ENCODE data around the gene TIPRL. TPM values are rescaled to one million over a fixed set of nuclear protein-coding genes. Genes with fewer than 3 reads are reported as not detected.

The TIPRL gene
- total and polyA plus RNA-seq, 9 of the 15 experiments (the other 6 are each of a cell fraction or from before 2014, with no cell fraction given): 41.4 to 90.2 (median 69.9) TPM

DNA sequence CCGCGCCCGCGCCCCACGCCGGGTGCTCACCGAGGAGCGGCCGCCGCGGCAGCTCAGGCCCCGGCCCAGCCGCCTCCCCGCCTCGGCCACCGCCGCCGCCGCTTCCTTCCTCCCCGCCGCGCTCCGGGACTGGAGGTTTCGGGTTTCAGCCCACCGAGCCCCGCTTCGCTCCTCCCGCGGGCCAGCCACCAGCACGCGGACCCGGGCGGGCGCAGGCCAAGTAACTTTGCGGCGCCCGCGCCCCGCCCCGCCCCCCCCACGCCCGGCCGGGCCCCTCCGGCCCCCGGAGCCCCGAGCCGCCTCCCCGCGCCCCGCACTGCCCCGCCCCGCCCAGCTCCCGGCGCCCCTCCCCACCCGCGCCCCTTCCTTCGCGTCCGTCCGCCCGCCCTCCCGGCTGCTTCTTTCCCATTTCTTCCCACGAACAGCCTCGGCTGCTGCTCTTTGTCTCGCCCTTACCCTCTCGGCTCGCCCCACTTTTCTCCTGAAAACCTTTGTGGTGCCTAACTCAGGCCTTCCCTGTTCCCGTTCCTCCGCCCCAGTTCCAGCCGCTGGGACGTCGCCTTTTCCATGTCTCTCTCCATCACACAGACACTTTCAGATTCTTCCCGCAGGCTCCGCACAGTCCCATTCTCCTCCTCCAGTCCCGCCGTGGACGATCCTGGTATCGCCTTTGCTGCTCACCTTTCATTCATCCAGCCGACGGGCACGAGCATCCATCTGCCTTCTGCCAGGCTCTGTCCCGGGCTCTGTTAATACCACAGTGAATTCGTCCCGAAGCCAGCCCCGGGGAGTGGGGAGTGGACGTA, 41.9 kb upstream of the TIPRL start, which contains the start of gene GPR161 (continued):
- TF ChIP-seq MGA (IDR thresholded peaks at IDR 0.05): no peak
- peak; percentile 8; the same call in 1 of the 2 replicates for TF ChIP-seq PHF8 (IDR thresholded peaks at IDR 0.05; ENCODE audit: borderline replicate concordance, low read length)
- TF ChIP-seq HINFP (tag; conservative IDR thresholded peaks at IDR 0.05; ENCODE audit: low read depth): no peak
- no peak for TF ChIP-seq SRSF7 (optimal IDR thresholded peaks at IDR 0.05; ENCODE audit: low read depth, low read length)
- no peak for TF ChIP-seq ZNF212 (CRISPR knock-in tag; IDR thresholded peaks at IDR 0.05)
- no peak; the same call in 1 of the 2 replicates for TF ChIP-seq L3MBTL2 (IDR thresholded peaks at IDR 0.05)
- TF ChIP-seq, protein P1, sequence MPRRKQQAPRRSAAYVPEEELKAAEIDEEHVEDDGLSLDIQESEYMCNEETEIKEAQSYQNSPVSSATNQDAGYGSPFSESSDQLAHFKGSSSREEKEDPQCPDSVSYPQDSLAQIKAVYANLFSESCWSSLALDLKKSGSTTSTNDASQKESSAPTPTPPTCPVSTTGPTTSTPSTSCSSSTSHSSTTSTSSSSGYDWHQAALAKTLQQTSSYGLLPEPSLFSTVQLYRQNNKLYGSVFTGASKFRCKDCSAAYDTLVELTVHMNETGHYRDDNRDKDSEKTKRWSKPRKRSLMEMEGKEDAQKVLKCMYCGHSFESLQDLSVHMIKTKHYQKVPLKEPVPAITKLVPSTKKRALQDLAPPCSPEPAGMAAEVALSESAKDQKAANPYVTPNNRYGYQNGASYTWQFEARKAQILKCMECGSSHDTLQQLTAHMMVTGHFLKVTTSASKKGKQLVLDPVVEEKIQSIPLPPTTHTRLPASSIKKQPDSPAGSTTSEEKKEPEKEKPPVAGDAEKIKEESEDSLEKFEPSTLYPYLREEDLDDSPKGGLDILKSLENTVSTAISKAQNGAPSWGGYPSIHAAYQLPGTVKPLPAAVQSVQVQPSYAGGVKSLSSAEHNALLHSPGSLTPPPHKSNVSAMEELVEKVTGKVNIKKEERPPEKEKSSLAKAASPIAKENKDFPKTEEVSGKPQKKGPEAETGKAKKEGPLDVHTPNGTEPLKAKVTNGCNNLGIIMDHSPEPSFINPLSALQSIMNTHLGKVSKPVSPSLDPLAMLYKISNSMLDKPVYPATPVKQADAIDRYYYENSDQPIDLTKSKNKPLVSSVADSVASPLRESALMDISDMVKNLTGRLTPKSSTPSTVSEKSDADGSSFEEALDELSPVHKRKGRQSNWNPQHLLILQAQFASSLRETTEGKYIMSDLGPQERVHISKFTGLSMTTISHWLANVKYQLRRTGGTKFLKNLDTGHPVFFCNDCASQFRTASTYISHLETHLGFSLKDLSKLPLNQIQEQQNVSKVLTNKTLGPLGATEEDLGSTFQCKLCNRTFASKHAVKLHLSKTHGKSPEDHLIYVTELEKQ (CRISPR knock-in tag; IDR thresholded peaks at IDR 0.05): no peak
- TF ChIP-seq ZFP1 (CRISPR knock-in tag; IDR thresholded peaks at IDR 0.05): no peak
- TF ChIP-seq TBL1XR1 (IDR thresholded peaks at IDR 0.05; ENCODE audit: low read length in 2 of 2): no peak
- no peak for TF ChIP-seq FOXA1 (IDR thresholded peaks at IDR 0.05; ENCODE audit: borderline replicate concordance)
